ENCODE measurements around the gene PHF21A. TPM values are rescaled to one million over a fixed set of nuclear protein-coding genes. Genes with fewer than 3 reads are reported as not detected.

PHF21A gene
- polyA plus RNA-seq, 3 donors = 6.2 to 95.2 (median 14.0) TPM

DNA sequence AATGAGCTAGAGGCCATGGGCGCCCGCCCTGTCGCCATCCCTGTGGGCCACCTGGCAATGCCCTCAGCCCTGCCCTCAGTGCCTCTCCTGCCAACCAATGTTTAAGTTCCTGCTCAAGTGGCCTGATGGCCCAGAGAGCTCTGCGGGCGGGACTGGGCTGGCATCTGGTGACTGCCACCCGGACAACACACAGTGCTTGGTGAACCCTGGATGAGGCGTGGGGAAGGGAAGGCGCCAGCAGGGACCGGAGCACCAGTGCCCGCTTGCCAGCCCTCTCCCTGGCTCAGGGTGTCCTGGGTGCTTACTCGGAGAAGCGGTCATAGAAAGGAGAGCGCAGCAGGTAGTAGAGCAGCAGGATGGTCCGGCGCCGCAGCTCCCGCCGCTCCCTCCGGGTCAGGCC lies 207.7 kb downstream of the PHF21A start:
- H3K4me1 Mint-ChIP-seq = peaks cover 19% of the 10 kb centered on the region
- H3K27ac ChIP-seq (ENCODE audit: low read depth in 1 of 2, low read length in 2 of 2) = no peak overlapping the region
- H3K27ac Mint-ChIP-seq = no peak overlapping the region
- H3K9me3 ChIP-seq (replicated peaks in 1 of 2; ENCODE audit: control insufficient read depth in 1 of 2, insufficient read depth in 1 of 2, low read length in 2 of 2) = no peaks in the 10 kb centered on the region
- no peak for DNase-seq
- H3K4me3 ChIP-seq (replicated peaks in 1 of 3; ENCODE audit: low read depth in 2 of 3, low read length in 3 of 3) = no peak overlapping the region
- H3K27me3 Mint-ChIP-seq (ENCODE audit: low read depth in 3 of 3) = peaks cover 0 to 3% (median 0%) of the 10 kb centered on the region in 3 donors
- WGBS (ENCODE audit: insufficient coverage) = 99% methylated on average over 19 of the region's 19 CpGs
- no peak overlapping the region for H3K9ac ChIP-seq (ENCODE audit: insufficient read depth, low read length, poor library complexity, severe bottlenecking)
- peaks cover 0 to 2% (median 0%) of the 10 kb centered on the region in 7 donors for H3K9me3 Mint-ChIP-seq
- TF ChIP-seq, protein P1, sequence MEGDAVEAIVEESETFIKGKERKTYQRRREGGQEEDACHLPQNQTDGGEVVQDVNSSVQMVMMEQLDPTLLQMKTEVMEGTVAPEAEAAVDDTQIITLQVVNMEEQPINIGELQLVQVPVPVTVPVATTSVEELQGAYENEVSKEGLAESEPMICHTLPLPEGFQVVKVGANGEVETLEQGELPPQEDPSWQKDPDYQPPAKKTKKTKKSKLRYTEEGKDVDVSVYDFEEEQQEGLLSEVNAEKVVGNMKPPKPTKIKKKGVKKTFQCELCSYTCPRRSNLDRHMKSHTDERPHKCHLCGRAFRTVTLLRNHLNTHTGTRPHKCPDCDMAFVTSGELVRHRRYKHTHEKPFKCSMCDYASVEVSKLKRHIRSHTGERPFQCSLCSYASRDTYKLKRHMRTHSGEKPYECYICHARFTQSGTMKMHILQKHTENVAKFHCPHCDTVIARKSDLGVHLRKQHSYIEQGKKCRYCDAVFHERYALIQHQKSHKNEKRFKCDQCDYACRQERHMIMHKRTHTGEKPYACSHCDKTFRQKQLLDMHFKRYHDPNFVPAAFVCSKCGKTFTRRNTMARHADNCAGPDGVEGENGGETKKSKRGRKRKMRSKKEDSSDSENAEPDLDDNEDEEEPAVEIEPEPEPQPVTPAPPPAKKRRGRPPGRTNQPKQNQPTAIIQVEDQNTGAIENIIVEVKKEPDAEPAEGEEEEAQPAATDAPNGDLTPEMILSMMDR (IDR thresholded peaks at IDR 0.05) = no peak
- no peak overlapping the region for H2AFZ ChIP-seq (ENCODE audit: insufficient read depth, low read depth, low read length, poor library complexity, severe bottlenecking)
- H3K4me1 ChIP-seq (ENCODE audit: control insufficient read depth in 1 of 2, insufficient read depth in 2 of 2, low read length in 2 of 2) = peaks cover 8 to 16% of the 10 kb centered on the region in 2 donors
- no peak overlapping the region for H3K4me2 ChIP-seq (replicated peaks; ENCODE audit: extremely low read depth, low read length, poor library complexity, severe bottlenecking)
- no peaks in the 10 kb centered on the region for H3K27me3 ChIP-seq (ENCODE audit: control insufficient read depth in 2 of 2, insufficient read depth in 2 of 2, low read length in 2 of 2)
- peaks cover 29% of the 10 kb centered on the region for H3K79me2 ChIP-seq (ENCODE audit: insufficient read depth, low read length)
- peaks cover 65 to 76% of the 10 kb centered on the region in 2 donors for H3K36me3 ChIP-seq (replicated peaks in 1 of 2; ENCODE audit: control insufficient read depth in 1 of 2, insufficient read depth in 2 of 2, low read length in 2 of 2)
- peaks cover 63 to 74% of the 10 kb centered on the region in 2 donors for H3K36me3 Mint-ChIP-seq
- H3K4me3 Mint-ChIP-seq = no peak overlapping the region
- intact Hi-C loops (cut with micrococcal nuclease) = loop anchor here in 1 of 2 donors (10.0 kb wide), 1 partner anchor 701 kb away; the partner anchor contains the start of genes ATG13 and HARBI1
- H4K20me1 ChIP-seq (ENCODE audit: insufficient read depth, low read length) = peaks cover 49% of the 10 kb centered on the region

DNA sequence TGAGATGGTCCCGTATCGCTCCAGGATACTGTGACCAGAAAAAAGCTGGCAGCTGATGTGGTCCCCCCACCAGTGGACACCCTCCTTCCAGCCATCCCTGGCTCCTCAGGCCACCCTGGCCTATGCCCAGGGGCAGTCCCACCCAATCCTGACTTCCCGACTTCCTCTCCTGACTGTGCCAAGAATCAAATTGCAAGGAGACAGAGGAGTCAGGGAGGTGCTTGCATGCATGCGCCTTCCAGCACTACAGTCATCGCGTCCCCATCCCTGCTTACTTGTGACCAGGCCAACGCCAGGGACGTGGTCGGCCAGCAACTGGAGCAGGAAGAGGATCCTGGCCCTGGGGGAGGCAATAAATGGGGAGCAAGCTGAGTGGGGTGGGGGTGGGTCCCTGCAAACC lies 210.6 kb downstream of the PHF21A start:
- no peaks in the 10 kb centered on the region for H3K9me3 ChIP-seq (replicated peaks in 1 of 2; ENCODE audit: control insufficient read depth in 1 of 2, insufficient read depth in 1 of 2, low read length in 2 of 2)
- Mint-ChIP-seq H3K36me3 (peaks cover 55 to 65% of the 10 kb centered on the region in 2 donors), H3K9me3 (peaks cover 0 to 2% (median 0%) of the 10 kb centered on the region in 7 donors), H3K4me1 (peaks cover 6% of the 10 kb centered on the region), H3K27me3 (ENCODE audit: low read depth in 3 of 3) (peaks cover 0 to 8% (median 0%) of the 10 kb centered on the region in 3 donors), H3K27ac (peak overlapping the region in 1 of 7 donors; percentile 26), H3K4me3 (no peak overlapping the region)
- H3K4me1 ChIP-seq (ENCODE audit: control insufficient read depth in 1 of 2, insufficient read depth in 2 of 2, low read length in 2 of 2) = no peaks in the 10 kb centered on the region
- H3K9ac ChIP-seq (ENCODE audit: insufficient read depth, low read length, poor library complexity, severe bottlenecking) = no peak overlapping the region
- no peak overlapping the region for H3K4me2 ChIP-seq (replicated peaks; ENCODE audit: extremely low read depth, low read length, poor library complexity, severe bottlenecking)
- H4K20me1 ChIP-seq (ENCODE audit: insufficient read depth, low read length) = peaks cover 44% of the 10 kb centered on the region
- H3K36me3 ChIP-seq (replicated peaks in 1 of 2; ENCODE audit: control insufficient read depth in 1 of 2, insufficient read depth in 2 of 2, low read length in 2 of 2) = peaks cover 59 to 68% of the 10 kb centered on the region in 2 donors
- no peak for DNase-seq
- TF ChIP-seq, protein P1 (IDR thresholded peaks at IDR 0.05) = no peak
- no peak overlapping the region for H3K27ac ChIP-seq (ENCODE audit: low read depth in 1 of 2, low read length in 2 of 2)
- H3K79me2 ChIP-seq (ENCODE audit: insufficient read depth, low read length) = peaks cover 10% of the 10 kb centered on the region
- 100% methylated on average over 9 of the region's 9 CpGs for WGBS (ENCODE audit: insufficient coverage)
- no peaks in the 10 kb centered on the region for H3K27me3 ChIP-seq (ENCODE audit: control insufficient read depth in 2 of 2, insufficient read depth in 2 of 2, low read length in 2 of 2)
- no peak overlapping the region for H3K4me3 ChIP-seq (replicated peaks in 1 of 3; ENCODE audit: low read depth in 2 of 3, low read length in 3 of 3)
- intact Hi-C loops (cut with micrococcal nuclease) = loop anchor here in 1 of 2 donors (10.0 kb wide), 1 partner anchor 704 kb away; the partner anchor contains the start of genes ATG13 and HARBI1
- H2AFZ ChIP-seq (ENCODE audit: insufficient read depth, low read depth, low read length, poor library complexity, severe bottlenecking) = no peak overlapping the region

All from CD14-positive monocyte (primary cell).